H1 (cell line): ENCODE measurements around the gene SLC25A4.

ENCODE experiments used
- BRCA1 ChIP-seq: IDR thresholded peaks from 2 replicates; pipeline ENCODE4 v1.6.1; 2012; ENCODE audit warnings: low read depth, low read length, improper control_type of control experiment
- EP300 ChIP-seq, 2 experiments: IDR thresholded peaks; 1 replicate in 1 of 2; 2 replicates in 1 of 2; pipeline ENCODE4 v1.6.1; 2011 to 2012; ENCODE audit warnings: low read depth in 2 of 2, low read length in 2 of 2, mild to moderate bottlenecking in 2 of 2, borderline replicate concordance in 1 of 2, inconsistent platforms in 1 of 2, moderate library complexity in 1 of 2
- EZH2 ChIP-seq: fragments of 200-600 bp; sonication (generic); IDR thresholded peaks from 2 replicates; pipeline ENCODE4 v1.7.1; 2012; ENCODE audit warnings: low read depth, mild to moderate bottlenecking, moderate library complexity, low read length, inconsistent platforms; ENCODE audit not compliant: severe bottlenecking
- NRF1 ChIP-seq: IDR thresholded peaks from 2 replicates; pipeline ENCODE4 v1.6.1; 2011; ENCODE audit warnings: mild to moderate bottlenecking, low read depth, low read length, improper control_type of control experiment
- POLR2A ChIP-seq, 2 experiments: IDR thresholded peaks; 1 replicate in 1 of 2; 2 replicates in 1 of 2; pipeline ENCODE4 v1.6.1; 2011; ENCODE audit warnings: low read depth in 2 of 2, low read length in 2 of 2, mild to moderate bottlenecking in 2 of 2; ENCODE audit errors: control extremely low read depth in 1 of 2
- POLR2AphosphoS5 ChIP-seq: IDR thresholded peaks from 2 replicates; pipeline ENCODE4 v1.6.1; 2011; ENCODE audit warnings: low read depth, low read length
- SP1 ChIP-seq: IDR thresholded peaks from 2 replicates; pipeline ENCODE4 v1.6.1; 2011; ENCODE audit warnings: low read depth, low read length
- SUZ12 ChIP-seq: fragments of 200-600 bp; sonication (generic); IDR thresholded peaks from 2 replicates; pipeline ENCODE4 v1.6.1; 2012; ENCODE audit warnings: mild to moderate bottlenecking, inconsistent platforms, low read length, moderate library complexity, mixed read lengths
- TAF7 ChIP-seq: optimal IDR thresholded peaks from 2 replicates; pipeline ENCODE3; 2011; ENCODE audit warnings: low read depth, mild to moderate bottlenecking, inconsistent platforms, low read length, moderate library complexity, borderline replicate concordance
- TBP ChIP-seq: IDR thresholded peaks from 2 replicates; pipeline ENCODE4 v1.6.1; 2011; ENCODE audit warnings: low read depth, low read length, improper control_type of control experiment
- TF ChIP-seq, protein P1 (sequence below), 3 experiments: IDR thresholded peaks; 1 replicate in 2 of 3; 2 replicates in 1 of 3; pipeline versions ENCODE4 v1.5.1 to v1.6.1; 2011; ENCODE audit warnings: low read length in 3 of 3, mild to moderate bottlenecking in 3 of 3, inconsistent platforms in 2 of 3, low read depth in 1 of 3, moderate library complexity in 1 of 3; ENCODE audit not compliant: insufficient read depth in 1 of 3; ENCODE audit errors: control extremely low read depth in 1 of 3
- TF ChIP-seq, protein P2 (sequence below): IDR thresholded peaks from 2 replicates; pipeline ENCODE4 v1.6.1; 2012; ENCODE audit warnings: inconsistent platforms

DNA sequence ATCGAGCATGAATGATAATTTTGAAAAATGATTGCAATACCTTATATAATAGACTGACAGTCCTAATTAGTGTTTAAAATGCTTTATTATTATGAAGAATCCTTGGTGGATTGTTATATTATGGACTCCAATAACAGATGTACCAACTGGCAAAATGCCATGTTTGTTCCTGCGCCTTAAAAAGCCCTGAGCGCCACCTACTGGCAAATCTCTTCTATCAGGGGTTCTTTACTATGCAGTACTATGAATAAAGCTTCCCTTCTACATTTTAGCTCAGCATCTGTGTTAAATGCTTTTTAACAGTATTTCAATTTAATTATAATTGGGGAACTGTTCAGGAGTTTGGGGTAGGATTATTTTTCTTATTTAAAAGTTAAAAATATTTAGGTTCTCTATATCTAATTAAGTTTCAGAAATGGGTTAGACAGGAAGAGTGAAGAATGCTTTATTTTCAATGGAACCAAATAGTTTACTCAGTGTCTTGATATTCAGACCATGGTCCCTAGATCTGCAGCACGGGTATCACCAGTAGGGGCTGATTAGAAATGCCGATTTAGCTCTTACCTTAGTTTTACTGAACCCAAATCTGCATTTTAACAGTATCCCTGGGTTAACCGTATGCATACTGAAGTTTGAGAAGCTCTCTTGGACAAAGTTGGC is 40.7 kb downstream of the SLC25A4 start:
- no peak for TF ChIP-seq POLR2A (IDR thresholded peaks at IDR 0.05; ENCODE audit: control extremely low read depth in 1 of 2, low read depth in 2 of 2, low read length in 2 of 2)
- TF ChIP-seq, protein P1, sequence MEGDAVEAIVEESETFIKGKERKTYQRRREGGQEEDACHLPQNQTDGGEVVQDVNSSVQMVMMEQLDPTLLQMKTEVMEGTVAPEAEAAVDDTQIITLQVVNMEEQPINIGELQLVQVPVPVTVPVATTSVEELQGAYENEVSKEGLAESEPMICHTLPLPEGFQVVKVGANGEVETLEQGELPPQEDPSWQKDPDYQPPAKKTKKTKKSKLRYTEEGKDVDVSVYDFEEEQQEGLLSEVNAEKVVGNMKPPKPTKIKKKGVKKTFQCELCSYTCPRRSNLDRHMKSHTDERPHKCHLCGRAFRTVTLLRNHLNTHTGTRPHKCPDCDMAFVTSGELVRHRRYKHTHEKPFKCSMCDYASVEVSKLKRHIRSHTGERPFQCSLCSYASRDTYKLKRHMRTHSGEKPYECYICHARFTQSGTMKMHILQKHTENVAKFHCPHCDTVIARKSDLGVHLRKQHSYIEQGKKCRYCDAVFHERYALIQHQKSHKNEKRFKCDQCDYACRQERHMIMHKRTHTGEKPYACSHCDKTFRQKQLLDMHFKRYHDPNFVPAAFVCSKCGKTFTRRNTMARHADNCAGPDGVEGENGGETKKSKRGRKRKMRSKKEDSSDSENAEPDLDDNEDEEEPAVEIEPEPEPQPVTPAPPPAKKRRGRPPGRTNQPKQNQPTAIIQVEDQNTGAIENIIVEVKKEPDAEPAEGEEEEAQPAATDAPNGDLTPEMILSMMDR (IDR thresholded peaks at IDR 0.05; ENCODE audit: control extremely low read depth in 1 of 3, insufficient read depth in 1 of 3, low read depth in 1 of 3, low read length in 3 of 3): peak in 2 of 3 experiments; percentile 58 to 67; a peak in 3 of 4 replicates
- TF ChIP-seq EP300 (IDR thresholded peaks at IDR 0.05; ENCODE audit: borderline replicate concordance in 1 of 2, low read depth in 2 of 2, low read length in 2 of 2): no peak
- no peak for TF ChIP-seq SUZ12
- TF ChIP-seq SP1: no peak
- TF ChIP-seq BRCA1: no peak
- no peak for TF ChIP-seq NRF1
- no peak for TF ChIP-seq EZH2
- no peak for TF ChIP-seq POLR2AphosphoS5
- no peak for TF ChIP-seq TBP
- TF ChIP-seq, protein P2, sequence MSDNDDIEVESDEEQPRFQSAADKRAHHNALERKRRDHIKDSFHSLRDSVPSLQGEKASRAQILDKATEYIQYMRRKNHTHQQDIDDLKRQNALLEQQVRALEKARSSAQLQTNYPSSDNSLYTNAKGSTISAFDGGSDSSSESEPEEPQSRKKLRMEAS: no peak
- no peak for TF ChIP-seq TAF7
